Measurements from ENCODE around the gene CCL17. TPM values are rescaled to one million over a fixed set of nuclear protein-coding genes. Genes with fewer than 3 reads are reported as not detected.

CCL17 gene
- total and polyA plus RNA-seq, 12 donors: 0.35 to 1.0 TPM; not detected in 10

DNA sequence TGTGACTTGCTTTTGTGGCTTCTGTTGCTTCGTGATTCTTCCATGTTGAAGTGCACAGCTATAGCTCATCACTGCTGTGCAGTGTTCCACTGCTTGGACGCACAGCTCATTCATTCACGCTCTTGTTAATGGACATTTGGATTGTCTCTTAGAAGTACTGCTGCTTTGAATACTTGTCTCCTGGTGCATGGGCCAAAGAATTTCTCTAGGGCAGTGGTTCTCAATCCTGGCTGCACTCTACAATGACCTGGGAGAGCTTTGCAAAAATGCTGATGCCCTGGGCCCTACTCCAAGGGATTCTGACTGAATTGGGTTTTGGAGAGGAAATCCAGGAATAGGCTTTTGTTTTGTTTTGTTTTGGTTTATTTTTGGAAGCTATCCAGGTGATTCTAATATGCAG lies 20.0 kb downstream of the CCL17 start:
- intact Hi-C loops (cut with DNase I): loop anchor here in 2 of 10 donors (5.0 to 10.0 kb wide), 2 partner anchors 93 to 340 kb away; no protein-coding TSS in a partner anchor
- WGBS, 2 donors: 32 to 41% methylated on average over 3 of the region's 3 CpGs
- Histone ChIP-seq H3K27ac (peak overlapping the region in 5 of 10 donors; percentile 9 to 56 (median 52)), H3K4me1 (peaks cover 0 to 28% (median 19%) of the 10 kb centered on the region in 9 donors), H3K36me3 (peaks cover 0 to 35% (median 21%) of the 10 kb centered on the region in 9 donors), H3K9me3 (no peaks in the 10 kb centered on the region), H3K27me3 (no peaks in the 10 kb centered on the region), H3K4me3 (no peak overlapping the region)
- peak in 1 of 2 donors; percentile 55 for DNase-seq
- TF ChIP-seq, protein P1, sequence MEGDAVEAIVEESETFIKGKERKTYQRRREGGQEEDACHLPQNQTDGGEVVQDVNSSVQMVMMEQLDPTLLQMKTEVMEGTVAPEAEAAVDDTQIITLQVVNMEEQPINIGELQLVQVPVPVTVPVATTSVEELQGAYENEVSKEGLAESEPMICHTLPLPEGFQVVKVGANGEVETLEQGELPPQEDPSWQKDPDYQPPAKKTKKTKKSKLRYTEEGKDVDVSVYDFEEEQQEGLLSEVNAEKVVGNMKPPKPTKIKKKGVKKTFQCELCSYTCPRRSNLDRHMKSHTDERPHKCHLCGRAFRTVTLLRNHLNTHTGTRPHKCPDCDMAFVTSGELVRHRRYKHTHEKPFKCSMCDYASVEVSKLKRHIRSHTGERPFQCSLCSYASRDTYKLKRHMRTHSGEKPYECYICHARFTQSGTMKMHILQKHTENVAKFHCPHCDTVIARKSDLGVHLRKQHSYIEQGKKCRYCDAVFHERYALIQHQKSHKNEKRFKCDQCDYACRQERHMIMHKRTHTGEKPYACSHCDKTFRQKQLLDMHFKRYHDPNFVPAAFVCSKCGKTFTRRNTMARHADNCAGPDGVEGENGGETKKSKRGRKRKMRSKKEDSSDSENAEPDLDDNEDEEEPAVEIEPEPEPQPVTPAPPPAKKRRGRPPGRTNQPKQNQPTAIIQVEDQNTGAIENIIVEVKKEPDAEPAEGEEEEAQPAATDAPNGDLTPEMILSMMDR (IDR thresholded peaks at IDR 0.05): no peak
- ATAC-seq: peak; percentile 32 to 82 (median 67)

DNA sequence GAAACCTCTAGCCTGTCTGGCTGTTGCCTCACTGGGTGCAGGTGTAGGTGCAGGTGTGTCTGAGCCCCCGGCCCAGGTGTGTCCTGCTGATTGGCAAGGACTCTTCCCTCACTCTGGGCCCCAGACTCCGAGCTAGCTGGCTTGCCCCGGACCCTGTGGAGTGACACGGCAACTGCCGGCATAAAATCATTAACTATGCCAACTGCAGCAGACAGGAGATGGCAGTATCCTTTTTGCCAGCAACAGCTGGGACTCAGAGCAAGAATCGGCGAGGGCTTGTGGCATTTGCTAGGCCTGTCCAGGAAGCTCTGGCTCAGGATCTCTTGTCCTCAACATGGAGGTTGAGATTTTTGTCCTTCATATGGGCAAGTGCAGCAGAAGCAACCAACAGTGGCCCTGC lies 21.8 kb downstream of the CCL17 start:
- WGBS, 2 donors: 91 to 93% methylated on average over 7 of the region's 7 CpGs
- H3K4me3 ChIP-seq: no peak overlapping the region
- ATAC-seq (peak in 1 of 8 donors; percentile 37), DNase-seq (no peak)
- no peak overlapping the region for H3K27ac ChIP-seq
- peaks cover 0 to 28% (median 19%) of the 10 kb centered on the region in 9 donors for H3K4me1 ChIP-seq
- intact Hi-C loops (cut with DNase I): loop anchor here in 1 of 10 donors (10.0 kb wide), 1 partner anchor 342 kb away; no protein-coding TSS in a partner anchor
- TF ChIP-seq, protein P1 (IDR thresholded peaks at IDR 0.05): no peak
- no peaks in the 10 kb centered on the region for H3K27me3 ChIP-seq
- no peaks in the 10 kb centered on the region for H3K9me3 ChIP-seq
- peaks cover 0 to 53% (median 38%) of the 10 kb centered on the region in 9 donors for H3K36me3 ChIP-seq

GRCh38 chr16:57427307-57427706 lies 22.7 kb downstream of the CCL17 start:
- no peaks in the 10 kb centered on the region for H3K9me3 ChIP-seq
- no peak for ATAC-seq
- 79 to 83% methylated on average over 8 of the region's 8 CpGs for WGBS, 2 donors
- peaks cover 2 to 62% (median 48%) of the 10 kb centered on the region in 9 donors for H3K36me3 ChIP-seq
- peaks cover 0 to 20% (median 13%) of the 10 kb centered on the region in 9 donors for H3K4me1 ChIP-seq
- H3K27me3 ChIP-seq: no peaks in the 10 kb centered on the region
- TF ChIP-seq, protein P1 (IDR thresholded peaks at IDR 0.05): no peak
- DNase-seq: no peak
- H3K27ac ChIP-seq: no peak overlapping the region
- no peak overlapping the region for H3K4me3 ChIP-seq
- intact Hi-C loops (cut with DNase I): loop anchor here in 1 of 10 donors (10.0 kb wide), 1 partner anchor 343 kb away; no protein-coding TSS in a partner anchor

- H3K27me3 ChIP-seq: no peaks in the 10 kb centered on the region
- H3K4me1 ChIP-seq: peaks cover 0 to 15% (median 11%) of the 10 kb centered on the region in 9 donors
- no peak overlapping the region for H3K27ac ChIP-seq
- ATAC-seq (no peak), DNase-seq (no peak)
- TF ChIP-seq, protein P1 (IDR thresholded peaks at IDR 0.05): no peak
- H3K36me3 ChIP-seq: peaks cover 4 to 67% (median 53%) of the 10 kb centered on the region in 9 donors
- H3K9me3 ChIP-seq: no peaks in the 10 kb centered on the region
- H3K4me3 ChIP-seq: no peak overlapping the region
- intact Hi-C loops (cut with DNase I): loop anchor here in 1 of 10 donors (10.0 kb wide), 1 partner anchor 343 kb away; no protein-coding TSS in a partner anchor
Observed at GRCh38 chr16:57427824-57428223, 23.3 kb downstream of the CCL17 start.

Data from heart right ventricle (tissue), 16 donors.